Prostate gland (tissue), 2 donors: ENCODE measurements around the gene SLC45A2. TPM values are rescaled to one million over a fixed set of nuclear protein-coding genes. Genes with fewer than 3 reads are reported as not detected.
A peak's percentile ranks its signal among the peaks of the same experiment; 100 is the strongest.

Experiments
- DNase-seq: peaks from one replicate; pipeline ENCODE4 v3.0.0-alpha.2; 2019; ENCODE audit warnings: low spot score
- H3K27ac ChIP-seq, 2 donors: fragments of 200-600 bp; sonication (generic); 2 replicates each; pipeline ENCODE4 v1.5.1; 2017 to 2019
- H3K27me3 ChIP-seq: fragments of 200-600 bp; sonication (generic); replicated peaks from 2 replicates; pipeline ENCODE4 v1.5.1; 2019; ENCODE audit not compliant: insufficient read depth
- H3K36me3 ChIP-seq, 2 donors: fragments of 200-600 bp; sonication (generic); 1 replicate in 1 of 2; 2 replicates in 1 of 2; pipeline versions ENCODE4 v1.5.1 to v1.8.1; 2017 to 2019
- H3K4me1 ChIP-seq: fragments of 200-600 bp; sonication (generic); replicated peaks from 2 replicates; pipeline ENCODE4 v1.5.1; 2019
- H3K4me3 ChIP-seq, 2 donors: fragments of 200-600 bp; sonication (generic); 2 replicates each; pipeline ENCODE4 v1.5.1; 2017 to 2019
- H3K9me3 ChIP-seq: fragments of 200-600 bp; sonication (generic); 2 replicates; pipeline ENCODE4 v1.5.1; 2017
- POLR2A ChIP-seq: fragments of 450-650 bp; IDR thresholded peaks from one replicate; pipeline ENCODE4 v1.6.1; 2016; ENCODE audit warnings: antibody characterized with exemption, mild to moderate bottlenecking
- POLR2AphosphoS5 ChIP-seq: sonication (generic); formaldehyde crosslinking; IDR thresholded peaks from one replicate; pipeline ENCODE4 v1.6.1; 2017; ENCODE audit warnings: antibody characterized with exemption
- WGBS: methylation state at CpG from one replicate; pipeline ENCODE4 v1.1.5; 2018; 5-methylcytosine and 5-hydroxymethylcytosine counted together
- intact Hi-C: fragments of 100-400 bp; cut with DNase I; formaldehyde crosslinking; loops from one replicate; pipeline ENCODE4 v1.14.2; 2022
- total RNA-seq, 2 donors: library from RNA; depleted of rRNA; stranded (reverse); fragments of >200 nt; gene quantifications; one replicate each; pipeline ENCODE4 v1.1.0, GENCODE V29; 2016
- TF ChIP-seq, protein P1 (sequence below), 4 experiments: fragments of 200-600 bp in 2 of 4; fragments of 450-650 bp in 2 of 4; sonication (generic) in 2 of 4; IDR thresholded peaks; 1 replicate in 3 of 4; 2 replicates in 1 of 4; pipeline ENCODE4 v1.5.1; 2016 to 2019; ENCODE audit warnings: antibody characterized with exemption in 4 of 4, mild to moderate bottlenecking in 2 of 4, moderate library complexity in 2 of 4

Gene SLC45A2
- total RNA-seq, 2 donors from 2014 or later = 0.09 TPM; not detected in 1

DNA sequence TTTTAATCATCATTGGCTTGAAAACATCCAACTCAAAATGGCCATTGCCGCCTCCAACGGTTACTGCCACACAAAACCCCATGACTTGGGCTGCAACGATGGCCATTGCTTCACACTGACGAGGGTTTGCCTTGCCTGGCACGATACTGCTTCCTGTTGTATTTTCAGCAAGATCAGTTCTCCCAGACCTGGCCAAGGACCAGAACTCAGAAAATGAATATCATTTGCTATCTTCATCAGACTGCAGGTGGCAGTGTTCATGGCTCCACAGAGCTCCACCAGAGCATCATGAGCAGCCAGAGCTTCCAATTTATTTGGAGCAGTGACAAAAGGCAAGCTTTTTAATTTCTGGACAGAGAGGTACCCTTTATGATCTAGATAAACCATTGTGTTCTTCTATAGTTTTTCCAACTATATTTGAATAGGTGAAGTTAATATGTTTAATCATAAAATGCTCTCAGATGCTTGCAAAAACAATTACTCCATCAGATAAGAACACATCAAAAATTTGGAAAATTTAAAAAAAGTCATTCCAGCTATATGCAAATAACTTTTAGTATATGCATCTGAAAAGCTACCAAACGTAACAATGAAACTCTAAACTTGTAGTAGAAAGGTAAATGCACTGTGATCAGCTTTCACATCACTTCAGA, 13.0 kb upstream of the SLC45A2 start:
- H3K27ac ChIP-seq = no peak overlapping the region
- 31% methylated on average over 6 of the region's 6 CpGs for WGBS
- H3K9me3 ChIP-seq = no peaks in the 10 kb centered on the region
- peak; percentile 77 for DNase-seq
- intact Hi-C loops = loop anchor here (5.0 kb wide), 1 partner anchor 930 kb away; the partner anchor contains the start of gene DNAJC21
- H3K4me3 ChIP-seq = no peak overlapping the region
- H3K36me3 ChIP-seq = no peaks in the 10 kb centered on the region
- no peaks in the 10 kb centered on the region for H3K27me3 ChIP-seq
- no peaks in the 10 kb centered on the region for H3K4me1 ChIP-seq
- TF ChIP-seq POLR2A (no peak), POLR2AphosphoS5 (peak; percentile 57)
- TF ChIP-seq, protein P1, sequence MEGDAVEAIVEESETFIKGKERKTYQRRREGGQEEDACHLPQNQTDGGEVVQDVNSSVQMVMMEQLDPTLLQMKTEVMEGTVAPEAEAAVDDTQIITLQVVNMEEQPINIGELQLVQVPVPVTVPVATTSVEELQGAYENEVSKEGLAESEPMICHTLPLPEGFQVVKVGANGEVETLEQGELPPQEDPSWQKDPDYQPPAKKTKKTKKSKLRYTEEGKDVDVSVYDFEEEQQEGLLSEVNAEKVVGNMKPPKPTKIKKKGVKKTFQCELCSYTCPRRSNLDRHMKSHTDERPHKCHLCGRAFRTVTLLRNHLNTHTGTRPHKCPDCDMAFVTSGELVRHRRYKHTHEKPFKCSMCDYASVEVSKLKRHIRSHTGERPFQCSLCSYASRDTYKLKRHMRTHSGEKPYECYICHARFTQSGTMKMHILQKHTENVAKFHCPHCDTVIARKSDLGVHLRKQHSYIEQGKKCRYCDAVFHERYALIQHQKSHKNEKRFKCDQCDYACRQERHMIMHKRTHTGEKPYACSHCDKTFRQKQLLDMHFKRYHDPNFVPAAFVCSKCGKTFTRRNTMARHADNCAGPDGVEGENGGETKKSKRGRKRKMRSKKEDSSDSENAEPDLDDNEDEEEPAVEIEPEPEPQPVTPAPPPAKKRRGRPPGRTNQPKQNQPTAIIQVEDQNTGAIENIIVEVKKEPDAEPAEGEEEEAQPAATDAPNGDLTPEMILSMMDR (IDR thresholded peaks at IDR 0.05) = peak in 3 of 4 experiments; percentile 54 to 66 (median 64)

DNA sequence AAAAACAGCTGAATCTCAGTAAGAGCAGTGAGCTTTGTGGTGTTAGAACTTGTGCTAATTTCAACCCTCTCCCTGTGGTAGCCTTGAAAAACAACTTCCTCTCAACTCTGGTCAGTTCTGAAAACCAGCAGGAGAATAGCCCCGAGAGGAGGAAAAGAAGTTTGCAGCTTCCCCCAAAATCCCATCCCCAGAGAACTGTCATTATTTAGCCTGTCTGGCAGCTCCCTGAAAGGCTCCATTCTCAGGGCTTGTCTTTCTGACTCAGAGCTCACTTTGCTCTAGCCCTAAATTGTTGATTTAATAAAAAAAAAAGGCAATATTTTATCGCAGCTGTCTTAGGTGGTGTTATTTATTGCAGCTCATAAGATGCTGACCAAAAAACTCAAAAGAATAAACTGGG, 11.4 kb upstream of the SLC45A2 start:
- Histone ChIP-seq H3K9me3 (no peaks in the 10 kb centered on the region), H3K4me1 (no peaks in the 10 kb centered on the region), H3K36me3 (no peaks in the 10 kb centered on the region), H3K27ac (no peak overlapping the region), H3K4me3 (no peak overlapping the region), H3K27me3 (no peaks in the 10 kb centered on the region)
- TF ChIP-seq, protein P1 (IDR thresholded peaks at IDR 0.05) = no peak
- TF ChIP-seq POLR2AphosphoS5 = no peak
- no peak for TF ChIP-seq POLR2A
- intact Hi-C loops = loop anchor here (5.0 kb wide), 1 partner anchor 931 kb away; the partner anchor contains the start of gene DNAJC21
- 60% methylated on average over 2 of the region's 2 CpGs for WGBS
- no peak for DNase-seq

DNA sequence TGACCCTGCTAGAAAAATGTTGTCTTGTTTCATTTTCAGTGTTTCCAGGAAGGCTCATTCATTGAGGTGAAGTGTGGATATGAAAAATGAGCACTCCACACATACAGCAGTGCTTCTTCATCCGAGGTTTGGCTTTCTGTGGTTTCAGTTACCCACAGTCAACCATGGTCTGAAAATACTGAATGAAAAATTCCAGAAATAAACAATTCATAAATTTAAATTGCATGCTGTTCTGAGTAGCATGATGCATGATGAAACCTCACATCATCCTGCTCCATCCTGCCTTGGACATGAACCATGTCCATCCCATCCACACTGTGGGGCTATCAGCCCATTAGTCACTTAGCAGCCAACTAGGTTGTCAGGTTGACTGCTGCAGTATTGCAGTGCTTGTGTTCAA, 10.4 kb upstream of the SLC45A2 start:
- intact Hi-C loops = loop anchor here (5.0 kb wide), 1 partner anchor 932 kb away; the partner anchor contains the start of gene DNAJC21
- 67% methylated on average over 1 of the region's 1 CpG for WGBS

DNA sequence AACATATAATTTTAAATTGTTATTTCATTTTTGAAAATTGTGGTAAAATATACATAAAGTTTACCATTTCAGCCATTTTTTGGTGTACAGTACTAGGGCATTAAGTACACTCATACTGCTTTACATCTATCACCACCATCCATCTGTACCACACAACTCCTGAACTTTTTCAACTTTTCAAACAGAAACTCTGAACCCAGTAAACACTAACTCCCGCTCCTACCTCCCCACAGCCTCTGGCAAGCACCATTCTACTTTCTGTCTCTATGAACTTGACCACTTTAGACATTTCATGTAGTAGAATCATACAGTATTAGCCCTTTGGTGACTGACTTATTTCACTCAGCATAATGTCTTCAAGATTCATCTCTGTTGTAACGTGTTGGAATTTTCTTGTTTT, 8.4 kb upstream of the SLC45A2 start:
- Histone ChIP-seq H3K4me1 (no peaks in the 10 kb centered on the region), H3K27ac (no peak overlapping the region), H3K4me3 (no peak overlapping the region), H3K36me3 (no peaks in the 10 kb centered on the region), H3K27me3 (no peaks in the 10 kb centered on the region), H3K9me3 (no peaks in the 10 kb centered on the region)
- TF ChIP-seq, protein P1 (IDR thresholded peaks at IDR 0.05) = no peak
- no peak for TF ChIP-seq POLR2AphosphoS5
- no peak for TF ChIP-seq POLR2A
- 87% methylated on average over 2 of the region's 2 CpGs for WGBS
- intact Hi-C loops = no loop called here
- no peak for DNase-seq

More for the DNA sequence above, 10.4 kb upstream of the SLC45A2 start:
- H3K27ac ChIP-seq = no peak overlapping the region
- H3K36me3 ChIP-seq = no peaks in the 10 kb centered on the region
- no peak overlapping the region for H3K4me3 ChIP-seq
- no peaks in the 10 kb centered on the region for H3K27me3 ChIP-seq
- no peak for DNase-seq
- TF ChIP-seq POLR2AphosphoS5 (no peak), POLR2A (no peak)
- TF ChIP-seq, protein P1 (IDR thresholded peaks at IDR 0.05) = no peak
- H3K4me1 ChIP-seq = no peaks in the 10 kb centered on the region
- H3K9me3 ChIP-seq = no peaks in the 10 kb centered on the region

DNA sequence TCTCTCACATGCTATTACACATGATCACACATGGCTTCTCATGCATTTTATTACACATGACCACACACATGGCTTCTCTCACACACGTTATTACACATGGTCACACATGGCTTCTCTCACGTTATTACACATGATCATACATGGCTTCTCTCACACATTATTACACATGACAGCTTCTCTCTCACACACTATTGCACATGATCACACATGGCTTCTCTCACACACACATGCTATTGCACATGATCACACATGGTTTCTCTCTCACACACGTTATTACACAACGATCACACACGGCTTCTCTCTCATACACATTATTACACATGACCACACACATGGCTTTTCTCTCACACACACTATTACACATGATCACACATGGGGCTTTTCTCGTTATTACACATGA, 954 bp upstream of the SLC45A2 start:
- Histone ChIP-seq H3K9me3 (no peaks in the 10 kb centered on the region), H3K27ac (no peak overlapping the region), H3K4me3 (no peak overlapping the region), H3K4me1 (no peaks in the 10 kb centered on the region), H3K36me3 (no peaks in the 10 kb centered on the region), H3K27me3 (no peaks in the 10 kb centered on the region)
- WGBS = 97% methylated on average over 6 of the region's 6 CpGs
- intact Hi-C loops = no loop called here
- DNase-seq = no peak
- TF ChIP-seq POLR2A (no peak), POLR2AphosphoS5 (no peak)
- TF ChIP-seq, protein P1 (IDR thresholded peaks at IDR 0.05) = no peak
